Endothelial cell of umbilical vein (primary cell): ENCODE measurements around the gene DAPK3.

Experiments
- EZH2 ChIP-seq: IDR thresholded peaks from 2 replicates; pipeline ENCODE4 v1.6.1; 2012; ENCODE audit warnings: borderline replicate concordance, low read depth, mild to moderate bottlenecking, moderate library complexity, low read length, inconsistent platforms; ENCODE audit not compliant: severe bottlenecking
- JUN ChIP-seq: IDR thresholded peaks from 2 replicates; pipeline ENCODE4 v1.6.1; 2011; ENCODE audit warnings: borderline replicate concordance, low read depth; ENCODE audit not compliant: insufficient read length, insufficient read depth

DNA sequence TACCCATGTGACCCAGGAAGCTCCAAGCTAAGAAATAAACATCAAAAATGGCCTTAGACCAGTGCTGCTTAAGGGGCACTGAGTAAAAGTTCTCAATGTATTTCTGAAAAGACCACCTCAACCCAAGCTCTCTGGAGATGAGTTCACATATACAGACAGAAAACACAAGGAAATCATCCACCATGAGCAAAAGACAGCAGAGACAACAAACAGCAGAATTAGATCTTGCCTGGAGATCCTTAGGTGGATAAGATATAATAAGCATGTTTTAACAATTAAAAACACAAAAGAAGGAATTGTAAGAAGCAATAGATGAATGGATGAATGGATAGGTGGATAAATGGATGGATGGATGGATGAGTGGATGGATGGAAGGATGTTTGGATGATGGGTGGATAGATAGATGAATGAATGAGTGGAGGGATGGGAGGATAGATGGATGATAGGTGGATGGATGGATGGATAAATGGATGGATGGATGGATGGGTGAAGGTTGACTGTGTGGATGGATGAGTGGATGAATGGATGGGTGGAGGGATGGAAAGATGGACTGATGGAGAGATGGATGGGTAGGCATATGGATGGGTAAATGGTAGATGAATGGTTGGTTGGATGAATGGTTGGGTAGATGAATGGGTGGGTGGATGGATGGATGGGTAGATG, 47.7 kb downstream of the DAPK3 start:
- TF ChIP-seq JUN (no peak), EZH2 (no peak)
